ENCODE data around the gene MED31.

The MED31 gene

GRCh38 chr17:6698004-6698403 lies 46.6 kb upstream of the MED31 start:
- TF ChIP-seq EZH2phosphoT487 (IDR thresholded peaks at IDR 0.05; ENCODE audit: low read length): no peak
- TF ChIP-seq CTCF (IDR thresholded peaks at IDR 0.05; ENCODE audit: low read length): no peak
- TF ChIP-seq EZH2 (optimal IDR thresholded peaks at IDR 0.05; ENCODE audit: low read depth, low read length): no peak
- Histone ChIP-seq H3K36me3 (replicated peaks; ENCODE audit: insufficient read depth, low read length) (no peaks in the 10 kb centered on the region), H3K4me2 (ENCODE audit: low read depth, low read length) (no peak overlapping the region), H3K4me3 (ENCODE audit: low read length) (no peak overlapping the region), H3K9me2 (replicated peaks; ENCODE audit: insufficient read depth, low read length) (no peaks in the 10 kb centered on the region), H3K27ac (ENCODE audit: low read length) (no peak overlapping the region), H3K9me3 (replicated peaks; ENCODE audit: insufficient read depth, low read length) (no peaks in the 10 kb centered on the region), H3K79me2 (ENCODE audit: low read length) (no peaks in the 10 kb centered on the region), H4K20me1 (ENCODE audit: insufficient read depth, low read length) (no peaks in the 10 kb centered on the region), H3F3A (ENCODE audit: insufficient read depth, low read length) (no peaks in the 10 kb centered on the region), H2AFZ (ENCODE audit: low read length) (no peak overlapping the region), H3K27me3 (replicated peaks; ENCODE audit: insufficient read depth, low read length) (peaks cover 45% of the 10 kb centered on the region), H3K4me1 (ENCODE audit: low read length) (no peaks in the 10 kb centered on the region), H3K9ac (ENCODE audit: low read length) (no peak overlapping the region)
- DNase-seq: no peak

GRCh38 chr17:6696906-6697305 lies 45.5 kb upstream of the MED31 start:
- no peaks in the 10 kb centered on the region for H3K9me3 ChIP-seq (replicated peaks; ENCODE audit: insufficient read depth, low read length)

GRCh38 chr17:6695565-6695964 lies 44.2 kb upstream of the MED31 start:
- Histone ChIP-seq H3K36me3 (replicated peaks; ENCODE audit: insufficient read depth, low read length) (no peaks in the 10 kb centered on the region), H3K9me2 (replicated peaks; ENCODE audit: insufficient read depth, low read length) (no peaks in the 10 kb centered on the region), H3K4me1 (ENCODE audit: low read length) (no peaks in the 10 kb centered on the region), H3K79me2 (ENCODE audit: low read length) (no peaks in the 10 kb centered on the region), H3K4me3 (ENCODE audit: low read length) (no peak overlapping the region), H2AFZ (ENCODE audit: low read length) (no peak overlapping the region), H3K9me3 (replicated peaks; ENCODE audit: insufficient read depth, low read length) (no peaks in the 10 kb centered on the region), H3K27ac (ENCODE audit: low read length) (no peak overlapping the region), H3K27me3 (replicated peaks; ENCODE audit: insufficient read depth, low read length) (peaks cover 54% of the 10 kb centered on the region), H3F3A (ENCODE audit: insufficient read depth, low read length) (no peaks in the 10 kb centered on the region), H3K4me2 (ENCODE audit: low read depth, low read length) (no peak overlapping the region), H3K9ac (ENCODE audit: low read length) (no peak overlapping the region), H4K20me1 (ENCODE audit: insufficient read depth, low read length) (no peaks in the 10 kb centered on the region)
- no peak for TF ChIP-seq EZH2phosphoT487 (IDR thresholded peaks at IDR 0.05; ENCODE audit: low read length)
- no peak for TF ChIP-seq EZH2 (optimal IDR thresholded peaks at IDR 0.05; ENCODE audit: low read depth, low read length)
- no peak for TF ChIP-seq CTCF (IDR thresholded peaks at IDR 0.05; ENCODE audit: low read length)
- DNase-seq: no peak

More at GRCh38 chr17:6696906-6697305, 45.5 kb upstream of the MED31 start:
- Histone ChIP-seq H4K20me1 (ENCODE audit: insufficient read depth, low read length) (no peaks in the 10 kb centered on the region), H2AFZ (ENCODE audit: low read length) (no peak overlapping the region), H3K9me2 (replicated peaks; ENCODE audit: insufficient read depth, low read length) (no peaks in the 10 kb centered on the region), H3K4me3 (ENCODE audit: low read length) (no peak overlapping the region), H3K27me3 (replicated peaks; ENCODE audit: insufficient read depth, low read length) (peaks cover 43% of the 10 kb centered on the region), H3K9ac (ENCODE audit: low read length) (no peak overlapping the region), H3K4me1 (ENCODE audit: low read length) (no peaks in the 10 kb centered on the region), H3K79me2 (ENCODE audit: low read length) (no peaks in the 10 kb centered on the region), H3K4me2 (ENCODE audit: low read depth, low read length) (no peak overlapping the region), H3K27ac (ENCODE audit: low read length) (no peak overlapping the region), H3F3A (ENCODE audit: insufficient read depth, low read length) (no peaks in the 10 kb centered on the region), H3K36me3 (replicated peaks; ENCODE audit: insufficient read depth, low read length) (no peaks in the 10 kb centered on the region)
- TF ChIP-seq CTCF (IDR thresholded peaks at IDR 0.05; ENCODE audit: low read length) (no peak), EZH2 (optimal IDR thresholded peaks at IDR 0.05; ENCODE audit: low read depth, low read length) (no peak), EZH2phosphoT487 (IDR thresholded peaks at IDR 0.05; ENCODE audit: low read length) (no peak)
- DNase-seq: no peak

All from MM.1S (cell line).